Measurements from ENCODE around the gene CTNNA3.

The CTNNA3 gene

DNA sequence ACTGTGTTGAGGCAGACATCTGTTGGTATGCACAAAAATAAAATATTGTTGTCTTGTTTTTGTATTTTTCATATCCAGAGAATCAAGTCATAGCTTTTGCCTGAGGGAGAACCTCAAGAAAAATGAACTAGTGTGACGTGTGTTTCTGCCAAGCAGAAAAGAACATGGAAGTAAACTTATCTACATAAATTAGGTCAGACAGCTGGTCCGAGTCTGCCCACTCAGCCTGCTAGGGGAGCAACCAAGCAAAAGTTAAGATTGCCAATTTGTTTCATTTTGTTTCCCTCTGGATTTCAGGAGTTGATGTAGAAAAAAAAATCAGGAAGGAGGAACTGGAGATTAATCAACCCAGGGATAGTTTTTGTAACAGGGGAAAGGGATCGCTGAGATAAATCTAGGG lies 1342.6 kb downstream of the CTNNA3 start:
- Histone ChIP-seq H3K27me3 (ENCODE audit: control insufficient read depth, low read length) (no peaks in the 10 kb centered on the region), H4K20me1 (ENCODE audit: control insufficient read depth, insufficient read depth, low read depth, low read length) (no peaks in the 10 kb centered on the region), H3K4me1 (ENCODE audit: control insufficient read depth, low read length) (no peaks in the 10 kb centered on the region), H3K4me2 (ENCODE audit: low read length) (no peak overlapping the region), H3K36me3 (ENCODE audit: control insufficient read depth, low read length) (no peaks in the 10 kb centered on the region), H3K27ac (ENCODE audit: low read depth, low read length) (no peak overlapping the region), H3K9me3 (ENCODE audit: control insufficient read depth, insufficient read depth, low read length) (no peaks in the 10 kb centered on the region), H3F3A (ENCODE audit: control insufficient read depth, insufficient read depth) (no peaks in the 10 kb centered on the region), H3K79me2 (ENCODE audit: control insufficient read depth, low read length) (no peaks in the 10 kb centered on the region), H3K4me3 (ENCODE audit: low read length) (no peak overlapping the region), H3K9me2 (replicated peaks; ENCODE audit: control insufficient read depth, low read length) (no peaks in the 10 kb centered on the region)
- no peak for TF ChIP-seq EZH2phosphoT487 (IDR thresholded peaks at IDR 0.05; ENCODE audit: borderline replicate concordance, low read length)
- TF ChIP-seq, protein P1, sequence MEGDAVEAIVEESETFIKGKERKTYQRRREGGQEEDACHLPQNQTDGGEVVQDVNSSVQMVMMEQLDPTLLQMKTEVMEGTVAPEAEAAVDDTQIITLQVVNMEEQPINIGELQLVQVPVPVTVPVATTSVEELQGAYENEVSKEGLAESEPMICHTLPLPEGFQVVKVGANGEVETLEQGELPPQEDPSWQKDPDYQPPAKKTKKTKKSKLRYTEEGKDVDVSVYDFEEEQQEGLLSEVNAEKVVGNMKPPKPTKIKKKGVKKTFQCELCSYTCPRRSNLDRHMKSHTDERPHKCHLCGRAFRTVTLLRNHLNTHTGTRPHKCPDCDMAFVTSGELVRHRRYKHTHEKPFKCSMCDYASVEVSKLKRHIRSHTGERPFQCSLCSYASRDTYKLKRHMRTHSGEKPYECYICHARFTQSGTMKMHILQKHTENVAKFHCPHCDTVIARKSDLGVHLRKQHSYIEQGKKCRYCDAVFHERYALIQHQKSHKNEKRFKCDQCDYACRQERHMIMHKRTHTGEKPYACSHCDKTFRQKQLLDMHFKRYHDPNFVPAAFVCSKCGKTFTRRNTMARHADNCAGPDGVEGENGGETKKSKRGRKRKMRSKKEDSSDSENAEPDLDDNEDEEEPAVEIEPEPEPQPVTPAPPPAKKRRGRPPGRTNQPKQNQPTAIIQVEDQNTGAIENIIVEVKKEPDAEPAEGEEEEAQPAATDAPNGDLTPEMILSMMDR (IDR thresholded peaks at IDR 0.05; ENCODE audit: low read depth, low read length, poor library complexity, severe bottlenecking) = no peak

DNA sequence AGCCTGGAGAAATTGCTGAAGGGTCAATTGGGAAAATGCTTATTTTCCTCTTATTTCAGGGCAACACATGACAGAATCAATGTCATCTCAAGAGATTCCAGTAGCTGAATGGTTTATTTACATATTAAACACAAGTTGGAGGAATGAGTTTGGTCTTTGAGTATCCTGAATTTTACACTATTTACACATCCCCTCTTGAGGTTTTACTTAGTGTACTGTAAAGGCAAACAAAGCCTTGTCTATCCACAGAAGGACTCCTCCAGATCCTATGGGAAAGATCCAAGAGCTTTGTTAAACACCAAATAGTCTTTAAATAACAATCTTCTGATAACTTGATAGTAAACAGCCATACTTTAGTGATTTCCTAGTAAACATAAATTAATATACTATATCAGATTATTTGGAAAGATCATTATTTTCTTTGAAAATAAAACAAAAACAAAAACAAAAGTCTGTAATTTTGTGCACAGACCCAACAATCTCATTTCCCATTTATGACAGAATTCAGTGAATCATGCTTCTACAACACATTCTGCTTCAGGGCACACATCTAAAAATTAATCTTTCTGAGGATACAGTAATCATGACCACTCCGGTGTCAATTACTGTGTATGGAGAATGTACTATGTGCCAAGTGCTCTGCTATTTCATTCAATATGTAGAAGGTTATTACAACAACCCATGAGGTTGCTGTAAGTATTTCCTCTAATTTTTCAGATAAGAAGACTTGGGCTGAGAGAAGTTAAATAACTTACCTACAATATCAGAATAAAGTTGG lies 1345.2 kb downstream of the CTNNA3 start:
- Histone ChIP-seq H3K9me2 (replicated peaks; ENCODE audit: control insufficient read depth, low read length) (no peaks in the 10 kb centered on the region), H3K4me1 (ENCODE audit: control insufficient read depth, low read length) (no peaks in the 10 kb centered on the region), H4K20me1 (ENCODE audit: control insufficient read depth, insufficient read depth, low read depth, low read length) (no peaks in the 10 kb centered on the region), H3K4me3 (ENCODE audit: low read length) (no peak overlapping the region), H3K9me3 (ENCODE audit: control insufficient read depth, insufficient read depth, low read length) (no peaks in the 10 kb centered on the region), H3K27me3 (ENCODE audit: control insufficient read depth, low read length) (no peaks in the 10 kb centered on the region), H3K27ac (ENCODE audit: low read depth, low read length) (no peak overlapping the region), H3K79me2 (ENCODE audit: control insufficient read depth, low read length) (no peaks in the 10 kb centered on the region), H3K4me2 (ENCODE audit: low read length) (no peak overlapping the region), H3F3A (ENCODE audit: control insufficient read depth, insufficient read depth) (no peaks in the 10 kb centered on the region), H3K36me3 (ENCODE audit: control insufficient read depth, low read length) (no peaks in the 10 kb centered on the region)
- TF ChIP-seq EZH2phosphoT487 (IDR thresholded peaks at IDR 0.05; ENCODE audit: borderline replicate concordance, low read length) = no peak
- TF ChIP-seq, protein P1 (IDR thresholded peaks at IDR 0.05; ENCODE audit: low read depth, low read length, poor library complexity, severe bottlenecking) = no peak

DNA sequence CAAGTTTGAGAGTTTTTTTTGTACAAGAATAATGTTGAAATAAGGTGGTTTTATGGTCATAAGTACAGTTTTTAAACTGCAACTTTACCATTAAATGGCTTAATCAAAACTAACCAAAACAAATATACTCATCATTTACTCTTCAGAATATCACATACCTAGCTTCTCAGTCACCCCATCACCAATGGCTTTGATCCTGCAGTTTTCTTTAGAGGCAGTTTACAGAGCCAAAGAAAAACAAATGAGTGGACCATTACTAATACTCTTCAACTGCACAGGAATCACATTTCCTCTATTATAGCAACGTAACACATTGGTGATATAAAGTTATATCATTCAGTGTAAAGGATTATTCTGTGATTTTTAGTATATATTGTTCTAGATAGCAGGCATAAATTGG lies 1346.3 kb downstream of the CTNNA3 start:
- Histone ChIP-seq H3K27ac (ENCODE audit: low read depth, low read length) (no peak overlapping the region), H3K36me3 (ENCODE audit: control insufficient read depth, low read length) (no peaks in the 10 kb centered on the region), H3K79me2 (ENCODE audit: control insufficient read depth, low read length) (no peaks in the 10 kb centered on the region), H4K20me1 (ENCODE audit: control insufficient read depth, insufficient read depth, low read depth, low read length) (no peaks in the 10 kb centered on the region), H3K4me3 (ENCODE audit: low read length) (no peak overlapping the region), H3K9me3 (ENCODE audit: control insufficient read depth, insufficient read depth, low read length) (no peaks in the 10 kb centered on the region), H3K4me2 (ENCODE audit: low read length) (no peak overlapping the region), H3K27me3 (ENCODE audit: control insufficient read depth, low read length) (no peaks in the 10 kb centered on the region), H3K9me2 (replicated peaks; ENCODE audit: control insufficient read depth, low read length) (no peaks in the 10 kb centered on the region), H3F3A (ENCODE audit: control insufficient read depth, insufficient read depth) (no peaks in the 10 kb centered on the region), H3K4me1 (ENCODE audit: control insufficient read depth, low read length) (no peaks in the 10 kb centered on the region)
- TF ChIP-seq EZH2phosphoT487 (IDR thresholded peaks at IDR 0.05; ENCODE audit: borderline replicate concordance, low read length) = no peak
- TF ChIP-seq, protein P1 (IDR thresholded peaks at IDR 0.05; ENCODE audit: low read depth, low read length, poor library complexity, severe bottlenecking) = no peak

Measured in DOHH2 (cell line).